GM19023 (cell line): ENCODE measurements around the gene KCNN3.
"Not testable (repeated sequence)": the region's sequence is repeated elsewhere in the genome, so short reads cannot be mapped to it uniquely, and the experiment has no call there.

ENCODE experiments used
- ATAC-seq: cut with Tn5 transposase; IDR thresholded peaks from one replicate; pipeline ENCODE4 v1.9.1; 2021; ENCODE audit warnings: mild to moderate bottlenecking, moderate library complexity; ENCODE audit not compliant: unreplicated experiment

KCNN3 gene

DNA sequence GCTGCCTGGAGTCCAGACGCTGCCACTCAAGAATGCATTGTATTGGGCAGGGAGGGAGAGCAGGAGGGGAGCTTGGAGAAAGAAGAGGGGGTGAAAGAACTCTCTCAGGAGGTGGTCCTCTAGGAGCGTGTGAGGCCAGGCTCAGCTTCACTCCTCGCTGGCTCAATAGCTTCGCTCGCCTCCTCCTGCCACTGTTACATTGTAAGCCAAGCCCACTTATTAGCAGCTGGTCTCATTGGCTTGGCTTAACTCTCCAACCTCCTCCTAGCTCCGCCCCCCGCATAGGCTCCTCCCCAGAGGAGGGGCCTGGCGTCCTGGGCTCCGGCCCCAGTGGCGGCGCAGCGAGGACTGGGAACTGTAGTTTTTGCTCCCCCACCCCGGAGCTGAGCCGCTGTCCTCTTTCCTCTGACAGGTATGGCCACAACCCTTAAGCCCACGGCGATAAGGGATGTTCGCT, at the start of gene KCNN3:
Gene KCNN3, minus strand, starts transcription at position 167 of the 457 bp plus-strand sequence. CDS start 317 bp downstream, outside the sequence.
- peak; percentile 78 for ATAC-seq

DNA sequence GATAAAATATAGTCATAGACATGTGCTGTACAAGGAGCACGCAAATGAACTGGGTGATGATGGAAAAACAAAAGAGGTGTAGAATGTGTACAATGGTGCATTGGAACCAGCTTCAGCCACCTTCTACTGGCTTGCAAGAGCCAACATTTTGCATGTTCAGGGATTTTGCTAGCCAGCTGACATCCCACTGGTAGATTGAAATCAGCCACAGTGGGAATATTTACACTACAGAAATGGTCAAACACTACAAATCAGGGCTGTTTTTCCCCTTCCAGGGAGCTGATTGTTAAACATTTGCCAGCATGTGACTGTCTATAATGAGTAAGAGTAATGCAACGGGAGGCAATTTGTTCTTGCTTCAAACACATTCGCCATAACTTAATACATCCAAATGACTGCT, 43.2 kb upstream of the KCNN3 start:
- no peak for ATAC-seq

DNA sequence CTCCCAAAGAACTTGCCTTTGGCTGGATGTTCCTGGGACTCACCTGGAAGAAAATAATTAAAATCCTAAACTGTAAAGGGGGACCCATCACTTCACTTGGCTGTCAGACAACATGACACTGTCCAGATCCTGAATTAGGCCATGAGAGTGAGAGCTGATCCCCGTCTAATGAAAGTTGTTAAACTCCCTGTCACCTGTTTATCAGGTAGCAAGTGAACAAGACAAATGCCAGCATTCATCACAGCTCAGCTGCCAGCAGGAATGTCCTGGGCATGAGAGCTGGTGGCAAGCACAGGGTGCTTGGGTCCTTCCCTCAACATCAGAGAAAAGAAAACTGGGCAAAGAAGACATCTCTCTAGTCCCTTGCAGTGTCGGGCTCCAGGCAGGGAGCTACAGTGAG, 42.7 kb upstream of the KCNN3 start:
- ATAC-seq: no peak

DNA sequence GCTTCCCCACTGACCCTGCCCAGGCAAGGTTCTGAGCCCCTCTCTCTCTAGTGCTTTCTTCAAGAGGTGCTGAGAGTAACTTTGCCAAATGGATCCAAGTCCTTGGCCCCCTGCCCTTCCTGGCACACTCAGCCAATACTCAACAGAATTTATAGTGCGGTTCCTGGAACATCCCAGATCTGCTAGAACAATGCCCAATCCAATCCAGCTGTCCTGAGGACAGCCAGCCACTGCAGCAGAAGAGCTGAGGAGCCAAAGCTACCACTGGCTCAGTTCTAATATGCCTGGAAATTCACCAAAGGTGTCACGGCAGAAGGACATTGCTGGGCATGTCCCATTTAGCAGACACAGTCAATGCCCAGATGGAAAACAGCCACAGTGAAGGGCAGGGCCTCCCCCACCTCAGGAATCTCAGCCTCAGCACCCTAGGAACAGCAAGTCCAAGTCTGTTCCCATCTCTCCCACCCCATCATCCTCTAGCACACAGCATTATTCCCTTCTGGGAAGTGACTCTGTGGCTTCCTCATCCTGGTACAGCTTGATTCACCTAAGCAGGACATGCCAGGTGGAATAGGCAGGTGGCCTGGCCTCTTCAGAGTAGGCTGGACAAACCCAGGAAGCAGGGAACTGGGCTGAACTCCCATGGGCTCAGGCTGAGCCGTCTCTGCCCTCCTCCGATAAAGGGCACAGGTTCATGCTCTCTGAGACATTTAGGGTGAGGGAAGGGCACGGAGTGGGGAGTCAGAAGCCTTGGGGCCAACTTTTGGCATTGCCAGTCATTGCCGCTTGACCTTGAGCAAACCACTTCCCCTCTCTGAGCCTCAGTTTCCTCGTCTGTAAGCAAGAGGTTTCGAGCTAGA, 41.8 kb upstream of the KCNN3 start:
- no peak for ATAC-seq

DNA sequence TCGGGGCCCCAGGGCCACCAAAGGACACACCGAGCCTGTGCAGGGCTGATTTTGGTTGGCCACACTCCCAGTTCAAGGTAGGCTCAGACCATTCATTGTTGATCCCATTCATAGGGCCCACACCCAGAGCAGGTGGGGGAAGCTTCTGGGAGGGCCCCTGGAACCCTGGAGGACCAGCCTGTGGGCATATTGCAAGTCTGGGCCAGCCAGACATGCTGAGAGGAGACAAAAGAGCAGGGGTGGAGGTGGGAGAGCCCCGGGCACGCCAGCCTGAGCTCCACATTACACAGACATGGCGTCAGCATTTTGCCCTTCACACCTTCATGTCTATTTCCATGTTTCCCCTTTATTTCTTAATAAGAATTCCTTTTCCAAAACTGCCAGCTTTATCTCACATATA, 40.8 kb upstream of the KCNN3 start:
- ATAC-seq: no peak

DNA sequence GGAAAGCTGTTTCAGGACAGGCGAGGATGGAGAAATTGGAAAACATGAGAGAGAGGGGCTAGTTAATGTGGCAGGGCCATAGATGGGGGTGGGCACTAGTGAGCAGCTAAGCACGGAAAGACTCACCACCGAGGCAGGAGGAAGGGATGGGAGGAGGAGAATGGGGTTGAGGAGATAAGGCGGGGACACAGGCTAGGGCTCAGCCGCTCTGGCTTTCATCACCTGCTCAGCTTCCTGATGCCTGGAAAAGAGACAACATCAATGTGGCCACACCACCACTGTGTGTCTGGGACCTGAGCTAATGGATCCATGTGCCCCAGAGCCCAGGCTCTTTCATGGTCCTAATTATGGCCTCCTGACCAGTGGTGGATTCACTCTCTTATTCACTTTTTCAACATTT, 38.9 kb upstream of the KCNN3 start:
- ATAC-seq: no peak

DNA sequence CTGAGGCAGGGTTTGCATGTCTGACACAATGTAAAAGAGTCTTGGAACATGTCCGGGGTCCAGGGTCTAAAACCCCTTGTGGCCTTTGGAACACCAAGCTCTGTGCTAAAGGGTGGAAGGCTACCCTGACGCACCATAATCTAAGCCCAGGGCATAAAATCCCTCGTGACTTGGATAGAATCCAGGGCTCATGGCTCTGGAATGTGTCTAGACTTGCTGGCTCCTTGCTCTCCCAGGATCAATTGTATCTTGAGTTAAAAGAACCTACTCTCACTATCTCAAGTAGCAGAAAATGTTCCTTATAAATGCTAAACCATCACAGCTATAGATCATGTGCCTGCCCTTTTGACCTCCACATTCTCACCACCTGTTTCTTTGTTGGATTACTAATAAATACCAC, 38.0 kb upstream of the KCNN3 start:
- not testable (repeated sequence) for ATAC-seq

DNA sequence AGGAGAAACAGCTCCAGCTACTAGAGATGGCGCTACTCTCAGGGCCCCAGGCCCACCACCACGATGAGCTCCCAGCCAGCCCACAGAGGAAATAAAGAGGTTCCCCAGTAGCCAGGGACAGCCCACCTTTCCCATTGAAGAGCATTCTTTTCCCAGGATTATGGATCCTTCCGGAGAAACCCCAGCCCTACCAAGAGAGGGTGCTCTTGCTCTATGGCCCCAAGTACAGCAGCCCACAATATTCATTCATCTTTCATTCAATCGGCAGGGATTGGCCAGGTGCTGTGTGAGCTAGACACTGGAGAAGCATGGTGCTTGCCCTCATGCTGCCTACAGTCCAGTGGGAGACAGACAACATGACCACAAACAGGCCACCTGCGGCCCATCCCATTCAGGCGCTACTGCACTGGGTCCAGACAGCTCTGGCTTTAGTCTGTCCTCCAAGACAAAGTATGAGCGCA, 36.6 kb upstream of the KCNN3 start:
- ATAC-seq: no peak

DNA sequence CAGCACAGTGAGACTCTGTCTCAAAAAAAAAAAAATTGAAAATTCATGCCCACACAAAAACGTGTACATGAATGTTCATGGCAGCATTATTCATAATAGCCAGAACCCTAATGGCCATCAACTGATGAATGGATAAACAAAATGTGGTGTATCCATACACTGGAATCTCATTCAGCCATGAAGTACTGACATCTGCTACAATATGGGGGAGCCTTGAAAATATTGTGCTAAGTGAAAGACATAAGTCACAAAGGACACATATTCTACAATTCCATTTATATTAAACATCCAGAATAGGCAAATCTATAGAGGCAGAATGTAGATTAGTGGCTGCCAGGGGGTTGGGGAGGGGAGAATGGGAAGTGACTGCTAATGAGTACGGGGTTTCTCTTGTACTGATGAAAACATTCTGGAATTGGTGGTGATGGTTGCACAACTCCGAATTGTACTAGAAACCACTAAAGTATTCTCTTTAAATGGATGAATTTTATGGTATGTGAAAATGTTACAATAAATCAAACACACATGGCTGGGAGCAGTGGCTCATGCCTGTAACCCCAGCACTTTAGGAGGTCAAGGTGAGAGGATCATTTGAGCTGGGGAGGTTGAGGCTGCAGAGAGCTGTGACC, 33.0 kb upstream of the KCNN3 start:
- ATAC-seq: no peak

DNA sequence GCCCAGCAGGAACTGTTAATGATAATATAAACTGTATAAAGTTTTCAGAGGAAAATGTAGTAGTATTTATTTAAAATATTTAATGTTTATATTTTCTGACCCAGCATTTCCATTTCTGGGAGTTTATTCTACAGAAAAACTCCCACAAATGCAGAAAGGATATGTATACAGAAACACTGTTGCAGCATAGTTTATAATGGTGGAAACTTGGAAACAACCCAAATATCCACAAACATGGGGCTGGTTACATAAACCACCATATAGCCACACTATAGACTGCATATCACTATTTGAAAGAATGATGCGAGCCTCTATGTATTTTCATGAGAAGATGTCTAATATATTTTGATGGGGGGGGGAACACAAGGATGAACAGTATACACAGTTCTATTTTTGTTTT, 31.5 kb upstream of the KCNN3 start:
- no peak for ATAC-seq

DNA sequence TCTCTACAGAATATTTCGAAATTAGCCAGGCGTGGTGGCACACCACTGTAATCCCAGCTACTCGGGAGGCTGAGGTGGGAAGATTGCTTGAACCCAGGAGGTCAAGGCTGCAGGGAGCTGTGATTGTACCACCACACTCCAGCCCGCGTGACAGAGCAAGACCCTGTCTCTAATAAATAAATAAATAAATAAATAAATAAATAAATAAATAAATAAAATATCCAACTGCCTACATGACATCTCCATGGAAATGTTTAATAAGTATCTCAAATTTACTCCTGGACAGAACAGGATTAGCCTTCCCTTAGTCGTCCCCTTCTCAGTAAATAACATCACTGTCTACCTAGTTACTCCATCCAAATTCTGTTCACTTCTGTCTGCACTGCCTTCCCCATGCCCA, 29.0 kb upstream of the KCNN3 start:
- ATAC-seq: no peak

DNA sequence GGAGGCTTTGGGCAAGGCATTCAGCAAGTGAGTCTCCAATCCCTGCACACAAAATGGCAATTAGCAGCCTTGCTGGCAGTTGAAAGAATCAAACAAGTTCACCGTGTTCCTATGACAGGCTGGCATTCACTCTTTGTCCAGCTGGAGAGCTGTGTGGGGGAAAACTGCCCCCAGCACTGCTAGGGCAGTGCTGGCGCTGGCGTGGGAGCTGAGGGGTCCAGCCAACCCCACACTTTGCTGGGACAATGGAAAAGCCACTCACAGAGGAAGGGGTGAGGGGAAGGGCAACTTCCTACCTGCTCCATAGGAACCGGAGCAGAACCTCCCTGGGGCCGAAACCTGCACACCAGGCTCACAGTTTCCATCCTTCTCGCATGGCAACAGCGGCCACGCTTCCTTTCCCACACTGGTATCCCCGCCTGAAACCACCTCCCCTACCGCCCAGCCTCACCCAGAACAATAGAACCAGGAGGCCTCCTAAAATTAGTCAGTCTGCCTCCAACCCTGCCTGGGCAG, 26.7 kb upstream of the KCNN3 start:
- ATAC-seq: no peak

DNA sequence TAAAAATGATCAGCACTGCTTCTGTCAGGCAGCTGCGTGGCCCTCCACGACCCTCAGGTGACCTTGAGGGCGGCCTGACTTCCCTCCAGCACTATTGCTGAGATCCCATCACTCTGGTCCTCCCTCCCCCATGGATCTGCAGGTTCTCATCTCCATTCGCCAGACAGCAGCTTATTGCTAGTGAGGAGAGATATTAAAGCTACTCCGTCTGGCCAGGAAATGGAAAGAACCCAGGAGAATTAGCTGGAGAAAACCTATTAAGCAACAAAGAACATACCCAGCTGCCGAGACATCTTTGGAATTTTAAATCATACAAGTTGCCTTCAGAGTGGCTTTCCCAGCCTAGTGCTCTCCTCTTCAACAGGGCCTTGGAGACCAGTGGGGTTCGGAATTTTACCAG, 25.7 kb upstream of the KCNN3 start:
- no peak for ATAC-seq

DNA sequence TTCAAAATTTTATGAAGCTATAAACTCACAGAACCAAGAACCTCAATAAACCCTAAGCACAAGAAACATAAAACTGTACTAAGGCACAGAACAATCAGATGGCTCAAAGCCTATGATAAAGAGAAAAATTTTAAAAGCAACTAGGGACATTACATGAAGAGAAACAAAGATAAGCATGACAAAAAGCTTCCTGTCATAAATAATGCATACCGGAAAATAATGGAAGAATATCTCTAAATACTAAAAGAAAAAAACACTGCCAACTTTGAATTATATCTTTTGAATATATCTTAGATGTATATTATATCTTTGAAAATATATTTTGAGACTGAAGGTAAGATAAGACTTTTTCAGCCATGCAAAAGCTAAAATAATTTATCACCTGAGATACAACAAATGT, 21.4 kb upstream of the KCNN3 start:
- ATAC-seq: no peak

DNA sequence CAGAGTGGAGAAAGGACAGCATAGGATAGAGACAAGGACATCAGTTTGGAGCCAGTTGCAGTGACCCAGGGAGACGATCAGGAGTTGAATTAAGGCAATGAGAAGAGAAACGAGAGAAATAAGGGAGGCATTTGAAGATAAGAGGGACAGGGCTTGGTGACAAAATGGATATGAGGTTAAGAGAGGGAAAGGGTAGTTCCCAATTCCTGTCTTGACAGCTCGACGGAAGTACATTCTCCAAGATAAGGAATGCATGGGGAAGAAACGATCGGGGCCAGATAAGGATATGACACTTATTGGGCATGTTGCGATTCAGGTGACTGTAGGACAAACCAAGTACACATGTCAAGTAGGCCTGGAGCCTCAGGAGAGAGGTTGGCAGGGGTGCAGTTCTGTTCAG, 18.7 kb upstream of the KCNN3 start:
- no peak for ATAC-seq

DNA sequence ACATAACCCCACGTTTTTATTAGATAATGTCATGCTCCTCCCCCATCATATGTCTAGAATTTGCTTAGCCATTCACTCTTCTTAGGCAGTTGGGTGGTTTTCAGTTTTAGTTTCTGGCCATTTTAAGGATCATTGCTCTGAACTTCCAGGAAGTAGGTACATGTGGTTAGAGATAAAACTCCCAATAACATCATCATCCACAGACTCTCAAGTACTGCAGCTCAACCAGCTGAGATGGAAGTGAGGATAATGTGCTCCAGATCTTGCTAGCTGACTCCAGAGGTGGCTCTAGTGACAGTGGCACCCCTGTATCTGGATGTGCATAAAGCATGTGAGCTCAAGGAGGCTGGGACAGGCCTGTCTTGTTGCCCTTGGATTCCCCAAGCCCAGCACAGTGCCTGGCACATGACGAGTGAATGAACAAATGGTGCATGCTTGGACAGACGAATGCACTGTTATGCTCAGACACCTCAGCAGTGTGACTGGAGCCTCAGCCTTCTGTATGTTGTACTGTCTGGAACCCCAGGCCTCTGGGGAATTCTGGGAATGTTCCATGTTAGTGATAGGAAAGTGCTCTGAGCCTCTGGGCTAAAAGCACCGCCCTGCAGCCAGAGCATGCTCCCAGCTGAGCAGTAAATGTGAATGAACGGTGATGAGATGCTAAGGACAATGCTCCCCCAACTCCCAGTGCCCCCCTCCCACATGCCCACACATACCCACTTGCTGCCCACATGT, 16.4 kb upstream of the KCNN3 start:
- no peak for ATAC-seq

DNA sequence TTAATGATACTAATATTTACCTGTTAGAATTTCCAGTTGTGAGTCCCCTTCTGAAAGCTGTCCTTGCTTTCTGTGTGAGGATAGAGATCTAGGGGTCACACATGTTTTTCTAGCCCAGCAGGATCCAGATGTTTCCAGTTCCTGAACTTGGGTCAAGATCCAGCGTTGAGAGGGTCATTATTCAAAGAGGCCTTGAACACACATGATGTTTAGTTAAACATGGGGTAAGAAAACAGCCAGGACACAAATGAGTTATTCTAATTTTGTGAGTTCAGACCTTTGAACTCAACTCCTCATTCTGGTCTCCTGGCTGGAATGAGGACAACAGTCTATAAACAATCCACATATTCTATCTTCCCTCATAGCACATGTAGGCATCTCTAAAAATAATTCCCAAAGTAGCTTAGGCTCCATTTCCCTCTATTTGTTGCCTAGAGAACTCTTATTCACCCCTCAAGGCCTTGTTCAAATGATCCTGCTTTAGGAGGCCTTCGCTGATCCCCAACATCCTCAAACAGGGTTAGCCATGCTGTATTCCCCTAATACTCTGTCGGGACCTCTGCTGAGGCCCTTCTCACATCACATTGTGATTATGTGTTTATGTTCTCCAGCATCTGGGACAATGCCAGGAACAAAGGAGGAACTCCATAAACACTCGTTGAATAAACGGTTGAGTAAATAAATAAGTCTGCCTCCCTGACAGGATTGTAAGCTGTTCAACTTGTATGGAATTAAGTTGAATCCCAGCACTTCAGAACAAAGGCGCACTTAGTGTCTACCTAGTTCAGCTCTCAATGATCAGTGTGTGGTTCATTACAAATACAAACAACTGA, 15.0 kb upstream of the KCNN3 start:
- ATAC-seq: no peak

DNA sequence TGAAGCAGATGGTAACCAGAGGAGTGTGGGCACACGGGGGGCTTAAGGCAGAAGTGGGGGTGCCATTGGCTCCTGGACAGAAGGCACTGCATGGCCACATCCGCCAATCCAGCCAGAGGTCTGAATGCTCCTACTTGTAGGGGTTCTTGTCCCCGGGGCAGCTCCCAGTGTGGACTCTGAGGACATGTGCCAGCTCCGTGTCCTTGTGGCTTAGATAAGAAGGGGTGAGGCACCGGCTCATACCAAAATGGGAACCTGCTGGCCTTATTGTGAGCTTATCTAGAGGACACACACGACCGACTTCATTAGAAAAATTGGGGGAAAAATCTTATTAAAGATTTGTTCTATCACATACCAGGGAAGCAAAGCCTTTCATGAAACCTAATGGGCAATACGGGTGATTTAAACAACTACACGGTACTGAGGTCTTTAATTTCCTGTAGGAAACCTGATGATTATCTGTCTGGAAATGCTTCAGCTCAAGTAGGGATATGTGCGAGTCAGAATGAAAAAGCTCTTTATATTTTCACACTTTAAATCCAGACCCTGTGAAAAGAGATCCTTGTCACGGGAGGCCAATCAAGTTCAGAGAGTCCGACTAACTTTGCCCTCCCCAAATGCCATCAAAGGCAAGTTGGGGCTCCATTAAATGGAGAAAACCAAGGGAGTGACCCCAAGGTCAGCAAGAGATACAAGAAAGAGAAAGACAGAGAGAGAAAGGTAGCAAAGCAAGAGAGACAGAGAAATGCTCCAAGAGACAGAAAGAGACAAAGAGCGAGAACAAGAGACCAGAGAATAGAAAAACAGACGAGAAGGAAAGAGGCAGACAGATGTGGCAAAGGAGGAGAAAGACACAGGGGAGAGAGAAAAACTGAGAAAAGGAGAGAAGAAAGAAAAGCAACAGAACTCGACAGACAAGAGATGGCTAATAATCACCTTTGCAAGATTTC, 14.1 kb upstream of the KCNN3 start:
- ATAC-seq: no peak

DNA sequence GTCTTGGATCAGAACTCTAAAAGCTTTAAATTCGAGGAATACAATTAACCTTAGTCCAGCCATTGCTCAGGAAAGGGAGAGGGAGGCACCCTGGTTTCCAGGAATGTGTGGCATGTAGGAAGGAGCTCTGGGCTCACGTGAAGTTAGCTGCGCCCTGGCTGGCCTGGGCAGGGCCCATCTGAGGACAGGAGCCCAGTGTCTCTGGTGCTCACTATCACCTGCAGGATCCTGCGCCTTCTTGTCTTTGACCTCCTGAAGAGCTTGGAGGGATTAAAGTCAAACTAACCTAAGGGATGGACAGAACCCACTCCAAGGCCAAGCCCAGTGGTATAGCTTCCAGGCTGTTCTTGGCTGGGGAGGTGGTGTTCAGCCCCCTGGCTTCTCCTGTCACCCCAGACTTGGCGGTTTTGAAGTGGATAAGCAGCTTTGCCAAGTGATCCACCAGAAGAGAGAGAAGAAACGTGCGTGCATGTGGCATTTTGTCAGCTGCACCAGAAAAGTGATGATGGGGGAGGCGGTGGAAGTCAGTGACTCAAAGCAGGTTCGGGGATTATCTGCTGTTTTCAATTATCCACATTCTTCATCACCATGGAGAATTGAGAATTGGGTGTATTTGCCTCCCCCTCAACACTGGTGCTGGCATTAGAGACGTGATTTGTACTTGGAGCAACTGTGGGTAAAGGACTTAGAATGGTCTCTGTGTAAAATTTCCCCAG, 11.9 kb upstream of the KCNN3 start:
- ATAC-seq: no peak
